ENCODE results near the gene NUDT13.
A peak's percentile ranks its signal among the peaks of the same experiment; 100 is the strongest.
"Not testable (repeated sequence)": the region's sequence is repeated elsewhere in the genome, so short reads cannot be mapped to it uniquely, and the experiment has no call there.

NUDT13 gene

GRCh38 chr10:73106301-73106700 lies 4.0 kb upstream of the NUDT13 start:
- DNase-seq (ENCODE audit: low spot score): no peak

- not testable (repeated sequence) for DNase-seq (ENCODE audit: low spot score)
These were observed 1.0 kb upstream of the NUDT13 start for GRCh38 chr10:73109248-73109652.

- not testable (repeated sequence) for DNase-seq (ENCODE audit: low spot score)
These were observed 1.8 kb downstream of the NUDT13 start for GRCh38 chr10:73112032-73112431.

DNA sequence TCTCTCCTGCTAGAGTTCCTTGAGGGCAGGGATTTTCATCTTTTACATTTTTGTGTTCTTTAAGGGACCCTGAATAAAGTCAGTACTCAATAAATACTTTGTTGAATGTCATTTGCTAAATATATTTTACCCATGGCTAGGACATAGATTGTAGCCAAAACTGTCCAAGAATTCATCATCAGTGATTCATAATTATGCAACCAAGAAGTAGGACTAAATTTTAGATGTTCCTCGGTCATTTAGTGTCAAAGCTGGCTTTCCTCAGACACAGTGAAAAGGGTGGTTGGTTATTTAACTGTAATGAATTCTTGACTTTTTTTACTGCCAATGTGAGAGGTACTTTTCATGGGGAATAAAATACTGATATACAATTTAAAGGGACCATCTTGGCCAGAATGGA lies 3.3 kb downstream of the NUDT13 start:
- no peak for DNase-seq (ENCODE audit: low spot score)

DNA sequence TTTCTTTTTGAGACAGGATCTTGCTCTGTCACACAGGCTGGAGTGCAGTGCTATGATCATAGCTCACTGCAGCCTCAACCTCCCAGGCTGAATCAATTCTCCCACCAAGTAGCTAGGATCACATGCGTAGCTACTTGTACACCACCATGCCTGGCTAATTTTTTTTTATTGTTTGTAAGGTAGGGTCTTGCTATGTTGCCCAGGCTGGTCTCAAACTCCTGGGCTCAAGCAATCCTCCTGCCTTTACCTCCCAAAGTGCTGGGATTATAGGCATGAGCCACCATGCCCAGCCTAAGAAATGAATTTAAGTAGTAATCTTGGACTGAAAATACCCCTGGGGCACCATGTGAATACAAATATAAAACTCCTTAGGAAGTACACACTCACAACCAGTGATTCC lies 5.8 kb downstream of the NUDT13 start:
- no peak for DNase-seq (ENCODE audit: low spot score)

DNA sequence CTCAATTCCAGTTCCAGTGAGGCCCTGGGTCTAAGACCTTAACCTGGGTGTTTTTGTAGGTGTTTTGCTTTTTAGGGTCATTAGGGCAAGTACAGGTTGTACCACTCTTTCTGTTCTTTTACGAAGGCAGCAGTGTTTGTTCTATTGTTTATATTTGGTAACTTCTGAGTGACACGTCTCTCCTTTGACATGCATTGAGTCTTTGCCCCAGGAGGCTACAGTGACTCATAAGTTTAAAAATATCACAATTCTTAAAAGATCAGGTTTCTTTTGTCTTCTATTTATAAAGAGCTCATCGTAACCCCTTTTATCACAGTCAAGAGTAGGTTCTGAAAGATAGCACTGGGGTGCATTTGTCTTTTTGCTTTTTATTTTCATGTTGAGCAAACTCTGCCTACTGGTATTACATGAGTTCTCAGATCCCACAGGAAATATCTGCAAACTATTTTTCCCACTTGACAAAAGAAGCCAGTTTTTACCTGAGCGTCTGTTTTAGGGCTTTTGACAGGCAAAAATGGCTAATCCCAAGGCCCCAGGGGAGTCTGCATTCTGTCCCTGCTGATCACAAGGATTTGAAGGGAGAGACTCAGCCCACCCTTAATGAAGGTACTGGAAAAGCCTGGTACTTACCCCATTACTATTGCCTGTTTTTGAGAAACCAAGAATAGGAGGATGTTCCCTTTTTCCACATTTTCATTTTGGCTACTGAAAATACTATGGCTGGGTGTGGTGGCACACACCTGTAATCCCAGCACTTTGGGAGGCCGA lies 7.9 kb downstream of the NUDT13 start:
- peak; percentile 31 for DNase-seq (ENCODE audit: low spot score)

- no peak for DNase-seq (ENCODE audit: low spot score)
These were observed 9.2 kb downstream of the NUDT13 start for GRCh38 chr10:73119457-73119856.

DNA sequence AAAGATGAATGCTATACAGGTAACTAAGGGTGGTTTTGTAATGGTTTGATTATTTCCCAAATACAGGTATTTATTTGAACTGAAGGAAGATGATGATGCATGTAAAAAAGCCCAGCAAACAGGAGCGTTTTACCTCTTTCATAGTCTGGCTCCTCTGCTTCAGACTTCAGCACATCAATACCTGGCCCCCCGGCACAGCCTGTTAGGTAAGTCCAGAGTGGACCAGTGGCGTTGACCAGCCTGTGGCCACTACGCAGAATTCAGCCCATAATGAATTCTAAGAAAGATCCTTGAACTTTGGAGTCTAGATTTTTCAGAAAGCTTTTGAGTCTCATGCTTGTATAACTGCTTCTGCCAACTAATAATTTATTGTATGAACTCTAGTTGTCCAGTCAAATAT lies 9.7 kb downstream of the NUDT13 start:
- DNase-seq (ENCODE audit: low spot score): no peak

DNA sequence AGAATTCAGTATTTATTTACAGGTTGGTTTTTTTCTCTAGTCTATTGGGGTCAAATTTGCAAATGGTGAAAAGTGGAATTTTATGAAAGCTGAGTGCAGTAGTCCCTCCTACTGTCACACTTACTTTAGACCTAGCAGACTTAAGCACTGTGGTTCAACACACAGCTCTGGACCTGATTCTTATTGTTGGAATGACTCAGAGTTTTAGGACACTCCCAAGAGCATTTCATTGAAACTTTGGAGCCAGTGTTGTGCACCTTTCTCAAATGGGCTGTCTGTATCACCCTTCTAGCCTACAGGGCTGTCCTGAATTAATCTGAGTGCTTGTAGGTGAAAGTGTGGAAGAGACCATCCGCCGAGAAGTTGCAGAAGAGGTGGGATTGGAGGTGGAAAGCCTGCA lies 16.1 kb downstream of the NUDT13 start:
- no peak for DNase-seq (ENCODE audit: low spot score)

DNA sequence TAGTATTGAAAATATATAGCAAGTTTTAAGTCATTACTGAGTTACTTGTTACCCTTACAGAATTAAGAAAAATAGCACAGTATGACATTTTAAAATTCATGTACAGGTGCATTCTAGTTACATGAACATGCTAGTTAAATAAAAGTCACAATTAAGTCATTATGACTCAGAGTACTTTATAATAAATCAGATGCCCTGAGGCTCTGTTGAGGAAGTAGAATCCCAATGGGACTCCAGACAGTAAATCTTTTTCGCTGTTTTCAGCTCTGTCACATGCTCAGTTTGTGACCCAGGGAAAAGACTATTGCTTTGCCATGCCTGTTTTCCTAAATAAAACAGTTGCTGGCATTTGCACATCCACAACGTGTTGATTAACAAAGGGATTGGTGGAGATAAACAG lies 21.0 kb downstream of the NUDT13 start:
- no peak for DNase-seq (ENCODE audit: low spot score)

- no peak for DNase-seq (ENCODE audit: low spot score)
These were observed 21.8 kb downstream of the NUDT13 start for GRCh38 chr10:73131913-73132686.

GRCh38 chr10:73134727-73135126 lies 24.5 kb downstream of the NUDT13 start:
- no peak for DNase-seq (ENCODE audit: low spot score)

DNA sequence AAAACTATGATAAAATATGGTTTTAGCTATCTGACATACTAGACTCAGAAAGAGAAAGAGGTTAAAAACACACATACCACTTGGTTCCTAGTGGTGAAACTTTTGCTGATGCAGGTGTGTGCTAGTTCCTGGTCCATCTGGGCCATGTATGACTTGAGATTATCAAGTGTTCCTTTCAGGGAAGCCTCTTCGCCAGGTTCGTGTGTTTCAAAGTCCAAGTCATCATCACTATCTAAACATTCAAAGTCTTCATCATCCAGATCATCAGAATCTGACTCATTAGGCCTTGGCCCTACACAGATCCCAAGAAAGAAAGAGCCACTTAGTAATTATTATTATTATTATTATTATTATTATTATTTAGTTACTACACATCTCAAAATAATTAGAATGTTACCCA lies 26.4 kb downstream of the NUDT13 start:
- DNase-seq (ENCODE audit: low spot score): no peak

DNA sequence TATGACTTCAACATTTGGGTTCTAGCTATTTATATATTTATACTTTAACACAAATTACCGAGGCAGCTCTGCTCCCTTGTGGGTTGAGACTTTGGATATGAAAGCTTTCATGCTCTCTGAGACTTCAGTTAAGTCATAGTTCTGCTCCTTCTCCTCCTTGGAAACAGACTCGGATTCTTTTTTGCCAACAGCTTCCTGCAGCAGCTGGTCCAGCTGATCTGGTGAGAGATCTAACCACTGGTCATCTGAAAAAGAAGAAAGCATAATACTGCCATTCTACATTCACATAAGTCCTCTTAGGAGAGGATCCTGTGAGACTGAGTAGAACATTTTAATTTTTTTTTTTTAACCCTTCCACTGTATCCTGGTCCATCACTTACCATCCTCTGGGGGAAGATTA lies 29.0 kb downstream of the NUDT13 start:
- no peak for DNase-seq (ENCODE audit: low spot score)

- DNase-seq (ENCODE audit: low spot score): no peak
These were observed 31.3 kb downstream of the NUDT13 start for GRCh38 chr10:73141603-73142002.

DNA sequence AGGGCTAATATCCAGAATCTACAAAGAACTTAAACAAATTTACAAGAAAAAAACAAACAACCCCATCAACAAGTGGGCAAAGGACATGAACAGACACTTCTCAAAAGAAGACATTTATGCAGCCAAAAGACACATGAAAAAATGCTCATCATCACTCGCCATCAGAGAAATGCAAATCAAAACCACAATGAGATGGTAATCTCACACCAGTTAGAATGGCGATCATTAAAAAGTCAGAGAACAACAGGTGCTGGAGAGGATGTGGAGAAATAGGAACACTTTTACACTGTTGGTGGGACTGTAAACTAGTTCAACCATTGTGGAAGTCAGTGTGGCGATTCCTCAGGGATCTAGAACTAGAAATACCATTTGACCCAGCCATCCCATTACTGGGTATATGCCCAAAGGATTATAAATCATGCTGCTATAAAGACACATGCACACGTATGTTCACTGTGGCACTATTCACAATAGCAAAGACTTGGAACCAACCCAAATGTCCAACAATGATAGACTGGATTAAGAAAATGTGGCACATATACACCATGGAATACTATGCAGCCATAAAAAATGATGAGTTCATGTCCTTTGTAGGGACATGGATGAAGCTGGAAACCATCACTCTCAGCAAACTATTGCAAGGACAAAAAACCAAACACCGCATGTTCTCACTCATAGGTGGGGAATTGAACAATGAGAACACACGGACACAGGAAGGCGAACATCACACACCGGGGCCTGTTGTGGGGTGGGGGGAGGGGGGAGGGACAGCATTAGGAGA lies 40.6 kb downstream of the NUDT13 start:
- not testable (repeated sequence) for DNase-seq (ENCODE audit: low spot score)

- DNase-seq (ENCODE audit: low spot score): no peak
These were observed 41.8 kb downstream of the NUDT13 start for GRCh38 chr10:73152009-73152408.

GRCh38 chr10:73156054-73156453 lies 45.8 kb downstream of the NUDT13 start:
- no peak for DNase-seq (ENCODE audit: low spot score)

DNA sequence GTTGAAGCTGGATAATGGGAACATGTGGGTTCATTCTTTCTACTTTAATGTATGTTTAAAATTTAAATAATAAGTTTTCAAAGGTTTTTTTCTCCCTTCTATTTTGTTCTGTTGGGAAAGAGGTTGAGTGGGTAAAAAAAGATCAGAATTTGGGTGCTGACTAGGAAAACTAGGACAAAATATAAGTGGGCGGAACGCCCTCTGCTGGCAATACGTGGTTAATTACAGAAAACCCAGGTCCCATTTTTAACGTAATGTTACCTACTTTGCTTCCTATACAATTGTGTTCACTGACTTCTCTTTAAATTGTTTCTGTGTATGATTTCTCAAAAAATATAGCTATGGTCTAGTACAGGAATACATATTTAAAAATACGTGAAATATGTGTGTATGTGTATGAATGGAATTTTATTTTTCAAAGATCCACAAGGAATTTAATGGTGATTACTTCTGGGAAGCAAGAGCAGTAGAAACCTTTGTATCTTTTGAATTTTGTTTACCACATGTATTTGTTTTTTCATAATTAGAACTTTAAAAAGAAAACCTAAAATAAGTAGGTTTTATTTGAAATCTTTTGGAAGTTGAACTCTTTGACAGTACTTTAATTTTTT lies 48.9 kb downstream of the NUDT13 start:
- DNase-seq (ENCODE audit: low spot score): peak; percentile 39

DNA sequence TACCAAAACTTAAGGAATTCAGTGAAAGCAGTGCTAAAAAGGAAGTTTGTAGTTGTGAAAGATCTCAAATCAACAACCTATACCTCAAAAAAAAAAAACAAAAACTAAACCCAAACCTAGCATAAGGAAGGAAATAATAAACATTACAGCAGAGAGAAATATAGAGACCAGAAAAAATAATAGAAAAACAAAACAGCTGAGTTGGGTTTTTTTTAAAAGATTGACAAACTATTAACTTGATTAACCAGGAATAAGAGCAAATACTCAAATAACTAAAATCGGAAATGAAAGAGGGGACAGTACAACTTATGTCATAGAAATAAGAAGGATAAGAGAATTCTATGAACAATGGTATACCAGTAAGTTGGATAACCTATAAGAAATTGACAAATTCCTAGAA lies 50.8 kb downstream of the NUDT13 start:
- DNase-seq (ENCODE audit: low spot score): no peak

- DNase-seq (ENCODE audit: low spot score): no peak
These were observed 51.4 kb downstream of the NUDT13 start for GRCh38 chr10:73161662-73162061.

DNA sequence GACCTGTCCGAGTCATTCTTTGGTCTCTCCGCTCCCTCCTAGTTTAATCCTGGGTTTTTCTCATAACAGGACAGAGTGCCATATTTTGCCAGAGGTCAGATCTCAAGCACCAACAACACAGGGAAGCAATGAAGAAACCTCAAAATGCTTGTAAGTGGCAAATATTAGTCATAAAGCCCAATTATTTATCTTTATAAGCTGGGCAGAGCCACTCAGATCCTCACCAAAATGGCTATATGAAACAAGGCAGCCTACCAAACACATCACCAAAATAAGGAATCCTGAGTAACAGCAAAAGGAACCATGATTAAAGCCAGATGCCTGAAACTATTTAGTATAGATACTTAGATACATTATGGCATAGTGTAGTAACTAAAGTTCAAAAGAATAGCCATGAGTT lies 52.8 kb downstream of the NUDT13 start:
- no peak for DNase-seq (ENCODE audit: low spot score)
